HEK293 (cell line): ENCODE results near the gene HMCN1.

Experiments used
- ATF2 ChIP-seq: fragments of 450-650 bp; formaldehyde crosslinking; IDR thresholded peaks from 2 replicates; pipeline ENCODE4 v1.5.1; 2016; ENCODE audit warnings: missing biosample characterization, missing genetic modification characterization, low read depth
- GFI1B ChIP-seq: fragments of 450-650 bp; formaldehyde crosslinking; IDR thresholded peaks from 2 replicates; pipeline ENCODE4 v1.5.1; 2016; ENCODE audit warnings: missing biosample characterization, missing genetic modification characterization
- GLIS2 ChIP-seq: fragments of 450-650 bp; formaldehyde crosslinking; IDR thresholded peaks from 2 replicates; pipeline ENCODE4 v1.5.1; 2016; ENCODE audit warnings: missing biosample characterization, missing genetic modification characterization
- INSM2 ChIP-seq: fragments of 450-650 bp; formaldehyde crosslinking; IDR thresholded peaks from 2 replicates; pipeline ENCODE4 v1.5.1; 2016; ENCODE audit warnings: missing biosample characterization, missing genetic modification characterization
- KLF17 ChIP-seq: fragments of 450-650 bp; formaldehyde crosslinking; IDR thresholded peaks from 2 replicates; pipeline ENCODE4 v1.5.1; 2016; ENCODE audit warnings: missing biosample characterization, missing genetic modification characterization
- KLF8 ChIP-seq: fragments of 450-650 bp; formaldehyde crosslinking; IDR thresholded peaks from 2 replicates; pipeline ENCODE4 v1.5.1; 2016; ENCODE audit warnings: missing biosample characterization, missing genetic modification characterization
- KLF9 ChIP-seq: fragments of 450-650 bp; formaldehyde crosslinking; IDR thresholded peaks from 2 replicates; pipeline ENCODE4 v1.5.1; 2016; ENCODE audit warnings: missing biosample characterization, missing genetic modification characterization, low read depth
- MZF1 ChIP-seq: fragments of 450-650 bp; formaldehyde crosslinking; IDR thresholded peaks from 2 replicates; pipeline ENCODE4 v1.5.1; 2017; ENCODE audit warnings: missing biosample characterization, missing genetic modification characterization, borderline replicate concordance
- RBAK ChIP-seq: fragments of 450-650 bp; formaldehyde crosslinking; IDR thresholded peaks from 2 replicates; pipeline ENCODE4 v1.5.1; 2016; ENCODE audit warnings: missing biosample characterization, missing genetic modification characterization
- SALL2 ChIP-seq: fragments of 450-650 bp; formaldehyde crosslinking; IDR thresholded peaks from 2 replicates; pipeline ENCODE4 v1.5.0; 2017; ENCODE audit warnings: missing biosample characterization, mild to moderate bottlenecking, missing genetic modification characterization, borderline replicate concordance
- SCRT1 ChIP-seq: fragments of 450-650 bp; formaldehyde crosslinking; IDR thresholded peaks from 2 replicates; pipeline ENCODE4 v1.5.1; 2016; ENCODE audit warnings: missing biosample characterization, missing genetic modification characterization, borderline replicate concordance
- TCF7L2 ChIP-seq: IDR thresholded peaks from 2 replicates; pipeline ENCODE4 v1.6.1; 2011; ENCODE audit warnings: low read depth, mild to moderate bottlenecking, inconsistent platforms, low read length, moderate library complexity, borderline replicate concordance
- YY2 ChIP-seq: fragments of 450-650 bp; formaldehyde crosslinking; IDR thresholded peaks from 2 replicates; pipeline ENCODE4 v1.5.1; 2016; ENCODE audit warnings: missing biosample characterization, missing genetic modification characterization
- ZBTB10 ChIP-seq: fragments of 450-650 bp; formaldehyde crosslinking; IDR thresholded peaks from 2 replicates; pipeline ENCODE4 v1.5.1; 2016; ENCODE audit warnings: missing biosample characterization, missing genetic modification characterization
- ZBTB6 ChIP-seq: fragments of 450-650 bp; formaldehyde crosslinking; IDR thresholded peaks from 2 replicates; pipeline ENCODE4 v1.5.1; 2017; ENCODE audit warnings: missing biosample characterization, missing genetic modification characterization
- ZFP41 ChIP-seq: fragments of 450-650 bp; formaldehyde crosslinking; IDR thresholded peaks from 2 replicates; pipeline ENCODE4 v1.5.1; 2016; ENCODE audit warnings: missing biosample characterization, missing genetic modification characterization, borderline replicate concordance
- ZNF155 ChIP-seq: fragments of 450-650 bp; formaldehyde crosslinking; IDR thresholded peaks from 2 replicates; pipeline ENCODE4 v1.5.1; 2016; ENCODE audit warnings: missing biosample characterization, missing genetic modification characterization
- ZNF18 ChIP-seq: fragments of 450-650 bp; formaldehyde crosslinking; IDR thresholded peaks from 2 replicates; pipeline ENCODE4 v1.5.1; 2016; ENCODE audit warnings: missing biosample characterization, missing genetic modification characterization
- ZNF239 ChIP-seq: fragments of 450-650 bp; formaldehyde crosslinking; IDR thresholded peaks from 2 replicates; pipeline ENCODE4 v1.5.1; 2016; ENCODE audit warnings: missing biosample characterization, missing genetic modification characterization
- ZNF449 ChIP-seq: fragments of 450-650 bp; formaldehyde crosslinking; IDR thresholded peaks from 2 replicates; pipeline ENCODE4 v1.5.1; 2017; ENCODE audit warnings: missing biosample characterization, mild to moderate bottlenecking, missing genetic modification characterization, moderate library complexity
- ZNF513 ChIP-seq: fragments of 450-650 bp; IDR thresholded peaks from 2 replicates; pipeline ENCODE4 v1.5.1; 2018; ENCODE audit warnings: missing biosample characterization, missing genetic modification characterization
- ZNF585B ChIP-seq: fragments of 450-650 bp; formaldehyde crosslinking; IDR thresholded peaks from 2 replicates; pipeline ENCODE4 v1.5.1; 2016; ENCODE audit warnings: missing biosample characterization, missing genetic modification characterization
- ZNF677 ChIP-seq: fragments of 450-650 bp; IDR thresholded peaks from 2 replicates; pipeline ENCODE4 v1.5.0; 2018; ENCODE audit warnings: missing biosample characterization, mild to moderate bottlenecking, missing genetic modification characterization, moderate library complexity
- ZNF707 ChIP-seq: fragments of 450-650 bp; formaldehyde crosslinking; IDR thresholded peaks from 2 replicates; pipeline ENCODE4 v1.5.1; 2016; ENCODE audit warnings: missing biosample characterization, missing genetic modification characterization
- ZNF792 ChIP-seq: fragments of 450-650 bp; formaldehyde crosslinking; IDR thresholded peaks from 2 replicates; pipeline ENCODE4 v1.5.1; 2016; ENCODE audit warnings: missing biosample characterization, missing genetic modification characterization
- ZSCAN16 ChIP-seq: fragments of 450-650 bp; formaldehyde crosslinking; IDR thresholded peaks from 2 replicates; pipeline ENCODE4 v1.5.1; 2016; ENCODE audit warnings: missing biosample characterization, missing genetic modification characterization

The HMCN1 gene

GRCh38 chr1:185733818-185734735 lies at the start of gene HMCN1 (continued):
- TF ChIP-seq KLF17 (tag by site-specific recombination) (no peak), ZNF677 (tag by site-specific recombination) (0 out of 2 replicates have a peak, but pooled peaks have one; percentile 11), ZBTB10 (tag by site-specific recombination) (peak; percentile 58), MZF1 (tag by site-specific recombination) (peak; percentile 55), SCRT1 (no peak), ATF2 (tag by site-specific recombination) (no peak), ZSCAN16 (no peak), ZNF585B (tag by site-specific recombination) (no peak), GLIS2 (tag by site-specific recombination) (peak; percentile 92), KLF9 (tag by site-specific recombination) (no peak), ZNF155 (tag by site-specific recombination) (no peak), ZBTB6 (tag by site-specific recombination) (peak; percentile 59), KLF8 (tag by site-specific recombination) (no peak; the same call in none of the 2 replicates), ZNF239 (tag by site-specific recombination) (no peak), ZNF792 (no peak), ZNF449 (no peak), ZNF18 (tag by site-specific recombination) (peak; percentile 96), ZNF513 (tag by site-specific recombination) (no peak), RBAK (tag by site-specific recombination) (no peak), YY2 (tag by site-specific recombination) (no peak), ZNF707 (tag by site-specific recombination) (no peak), ZFP41 (tag by site-specific recombination) (no peak), INSM2 (no peak), GFI1B (no peak), SALL2 (no peak), TCF7L2 (peak; percentile 44; the same call in 1 of the 2 replicates)
